ENCODE results near the gene FPR3.

Gene FPR3

GRCh38 chr19:51760697-51761356, 34.1 kb upstream of the FPR3 start, which contains the start of gene FPR2:
TSS of gene FPR2 (plus strand) at chr19:51761180. CDS start at chr19:51768659, 7,479 bp downstream.
- Histone ChIP-seq H3K27me3 (ENCODE audit: low read depth, low read length) (peaks cover 17% of the 10 kb centered on the region), H3K9ac (ENCODE audit: low read length) (no peak within 1 kb of the TSS), H2AFZ (ENCODE audit: low read depth, low read length) (no peak within 1 kb of the TSS), H3K79me2 (ENCODE audit: low read length) (no peaks in the 10 kb centered on the region), H3K9me3 (ENCODE audit: insufficient read depth, low read length) (no peaks in the 10 kb centered on the region), H3K27ac (ENCODE audit: low read length) (no peak within 1 kb of the TSS), H3K36me3 (replicated peaks; ENCODE audit: low read depth, low read length) (no peaks in the 10 kb centered on the region), H3K4me2 (ENCODE audit: low read length) (no peak within 1 kb of the TSS), H3K4me1 (ENCODE audit: low read length) (peaks cover 8% of the 10 kb centered on the region; the same call in 1 of the 2 replicates), H4K20me1 (ENCODE audit: insufficient read depth, low read length) (no peaks in the 10 kb centered on the region), H3K4me3 (ENCODE audit: low read length) (no peak within 1 kb of the TSS)
- TF ChIP-seq EZH2phosphoT487 (IDR thresholded peaks at IDR 0.05; ENCODE audit: low read depth): no peak
- TF ChIP-seq, protein P1, sequence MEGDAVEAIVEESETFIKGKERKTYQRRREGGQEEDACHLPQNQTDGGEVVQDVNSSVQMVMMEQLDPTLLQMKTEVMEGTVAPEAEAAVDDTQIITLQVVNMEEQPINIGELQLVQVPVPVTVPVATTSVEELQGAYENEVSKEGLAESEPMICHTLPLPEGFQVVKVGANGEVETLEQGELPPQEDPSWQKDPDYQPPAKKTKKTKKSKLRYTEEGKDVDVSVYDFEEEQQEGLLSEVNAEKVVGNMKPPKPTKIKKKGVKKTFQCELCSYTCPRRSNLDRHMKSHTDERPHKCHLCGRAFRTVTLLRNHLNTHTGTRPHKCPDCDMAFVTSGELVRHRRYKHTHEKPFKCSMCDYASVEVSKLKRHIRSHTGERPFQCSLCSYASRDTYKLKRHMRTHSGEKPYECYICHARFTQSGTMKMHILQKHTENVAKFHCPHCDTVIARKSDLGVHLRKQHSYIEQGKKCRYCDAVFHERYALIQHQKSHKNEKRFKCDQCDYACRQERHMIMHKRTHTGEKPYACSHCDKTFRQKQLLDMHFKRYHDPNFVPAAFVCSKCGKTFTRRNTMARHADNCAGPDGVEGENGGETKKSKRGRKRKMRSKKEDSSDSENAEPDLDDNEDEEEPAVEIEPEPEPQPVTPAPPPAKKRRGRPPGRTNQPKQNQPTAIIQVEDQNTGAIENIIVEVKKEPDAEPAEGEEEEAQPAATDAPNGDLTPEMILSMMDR (IDR thresholded peaks at IDR 0.05; ENCODE audit: low read depth, low read length): no peak

DNA sequence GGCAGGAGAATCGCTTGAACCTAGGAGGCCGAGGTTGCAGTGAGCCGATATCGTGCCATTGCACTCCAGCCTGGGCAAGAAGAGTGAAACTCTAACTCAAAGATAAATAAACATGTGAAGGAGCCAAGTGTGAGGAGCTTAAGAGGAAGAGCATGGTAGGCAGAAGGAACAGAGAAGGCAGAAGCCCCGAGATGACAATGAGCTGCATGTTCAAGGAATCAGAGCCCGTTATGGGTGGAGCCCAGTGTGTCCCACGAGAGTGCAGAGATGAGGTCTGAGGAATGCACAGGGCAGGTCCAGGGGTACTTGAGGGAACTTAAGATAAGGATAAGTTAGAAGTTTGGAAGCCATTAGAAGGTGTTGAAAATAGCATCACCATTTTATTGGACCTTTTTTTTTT, 33.3 kb upstream of the FPR3 start:
- no peaks in the 10 kb centered on the region for H3K36me3 ChIP-seq (replicated peaks; ENCODE audit: low read depth, low read length)
- no peaks in the 10 kb centered on the region for H4K20me1 ChIP-seq (ENCODE audit: insufficient read depth, low read length)
- peaks cover 13% of the 10 kb centered on the region for H3K4me1 ChIP-seq (ENCODE audit: low read length)
- H3K4me2 ChIP-seq (ENCODE audit: low read length): no peak overlapping the region
- no peaks in the 10 kb centered on the region for H3K9me3 ChIP-seq (ENCODE audit: insufficient read depth, low read length)
- H2AFZ ChIP-seq (ENCODE audit: low read depth, low read length): no peak overlapping the region
- H3K4me3 ChIP-seq (ENCODE audit: low read length): no peak overlapping the region
- H3K27ac ChIP-seq (ENCODE audit: low read length): no peak overlapping the region
- H3K9ac ChIP-seq (ENCODE audit: low read length): no peak overlapping the region
- peaks cover 17% of the 10 kb centered on the region for H3K27me3 ChIP-seq (ENCODE audit: low read depth, low read length)
- H3K79me2 ChIP-seq (ENCODE audit: low read length): no peaks in the 10 kb centered on the region
- TF ChIP-seq, protein P1 (IDR thresholded peaks at IDR 0.05; ENCODE audit: low read depth, low read length): no peak
- no peak for TF ChIP-seq EZH2phosphoT487 (IDR thresholded peaks at IDR 0.05; ENCODE audit: low read depth)

DNA sequence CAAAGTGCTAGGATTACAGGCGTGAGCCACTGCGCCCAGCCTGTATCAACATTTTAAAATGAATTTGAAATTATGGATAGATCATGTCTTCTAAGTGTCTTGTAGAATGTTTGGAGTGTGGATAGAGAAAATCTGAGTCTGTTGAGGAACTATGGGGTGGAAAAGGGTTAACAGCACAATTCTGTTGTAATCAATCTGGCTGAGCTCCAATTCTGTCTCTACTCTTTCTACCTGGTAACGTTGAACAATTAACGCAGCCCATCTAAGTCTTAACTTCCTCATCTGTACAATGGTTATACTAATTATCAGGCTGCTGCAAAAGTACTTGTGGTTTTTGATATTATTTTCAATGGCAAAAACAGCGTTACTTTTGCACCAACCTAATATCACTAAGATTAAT, 29.9 kb upstream of the FPR3 start:
- Histone ChIP-seq H2AFZ (ENCODE audit: low read depth, low read length) (no peak overlapping the region), H3K9me3 (ENCODE audit: insufficient read depth, low read length) (no peaks in the 10 kb centered on the region), H3K4me1 (ENCODE audit: low read length) (peaks cover 13% of the 10 kb centered on the region), H3K79me2 (ENCODE audit: low read length) (no peaks in the 10 kb centered on the region), H3K27me3 (ENCODE audit: low read depth, low read length) (peaks cover 19% of the 10 kb centered on the region), H3K27ac (ENCODE audit: low read length) (no peak overlapping the region), H4K20me1 (ENCODE audit: insufficient read depth, low read length) (no peaks in the 10 kb centered on the region), H3K36me3 (replicated peaks; ENCODE audit: low read depth, low read length) (no peaks in the 10 kb centered on the region), H3K4me2 (ENCODE audit: low read length) (no peak overlapping the region), H3K4me3 (ENCODE audit: low read length) (no peak overlapping the region), H3K9ac (ENCODE audit: low read length) (no peak overlapping the region)
- no peak for TF ChIP-seq EZH2phosphoT487 (IDR thresholded peaks at IDR 0.05; ENCODE audit: low read depth)
- TF ChIP-seq, protein P1 (IDR thresholded peaks at IDR 0.05; ENCODE audit: low read depth, low read length): no peak

DNA sequence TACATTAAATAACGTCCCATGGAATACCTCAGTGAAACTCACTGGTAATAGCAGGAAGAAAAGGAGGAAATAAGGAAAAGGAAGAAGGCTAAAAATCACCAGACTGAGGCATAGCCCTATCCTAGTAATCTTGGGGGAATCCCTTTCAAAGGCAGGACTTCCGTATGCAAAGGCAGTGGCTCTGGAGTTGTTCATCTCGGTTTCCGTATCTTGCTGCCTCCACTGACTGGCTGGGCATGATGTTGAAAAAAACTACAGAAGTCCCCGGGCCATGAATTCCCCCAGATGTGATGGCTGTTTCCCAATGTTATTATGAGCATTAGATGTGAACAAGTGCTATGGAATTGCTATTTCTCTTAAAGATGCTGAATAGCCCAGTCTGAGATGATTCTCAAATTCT, 28.5 kb upstream of the FPR3 start:
- H3K4me3 ChIP-seq (ENCODE audit: low read length): no peak overlapping the region
- no peak for TF ChIP-seq EZH2phosphoT487 (IDR thresholded peaks at IDR 0.05; ENCODE audit: low read depth)
- TF ChIP-seq, protein P1 (IDR thresholded peaks at IDR 0.05; ENCODE audit: low read depth, low read length): no peak
- no peak overlapping the region for H3K27ac ChIP-seq (ENCODE audit: low read length)
- peaks cover 13% of the 10 kb centered on the region for H3K4me1 ChIP-seq (ENCODE audit: low read length)
- H3K4me2 ChIP-seq (ENCODE audit: low read length): peak overlapping the region; percentile 0; the same call in 1 of the 2 replicates
- H3K36me3 ChIP-seq (replicated peaks; ENCODE audit: low read depth, low read length): no peaks in the 10 kb centered on the region
- H2AFZ ChIP-seq (ENCODE audit: low read depth, low read length): no peak overlapping the region
- H3K9ac ChIP-seq (ENCODE audit: low read length): no peak overlapping the region
- H3K9me3 ChIP-seq (ENCODE audit: insufficient read depth, low read length): no peaks in the 10 kb centered on the region
- no peaks in the 10 kb centered on the region for H4K20me1 ChIP-seq (ENCODE audit: insufficient read depth, low read length)
- H3K27me3 ChIP-seq (ENCODE audit: low read depth, low read length): peaks cover 17% of the 10 kb centered on the region; the same call in 1 of the 2 replicates
- no peaks in the 10 kb centered on the region for H3K79me2 ChIP-seq (ENCODE audit: low read length)

All from OCI-LY3 (cell line).